Fibroblast of lung (primary cell): ENCODE measurements around the gene HTD2. TPM values are rescaled to one million over a fixed set of nuclear protein-coding genes. Genes with fewer than 3 reads are reported as not detected.

Source experiments
- DNase-seq, 2 donors: peaks; one replicate each; pipeline versions ENCODE4 v3.0.0 to v3.0.0-alpha.2; 2010; ENCODE audit warnings: low read depth in 2 of 2
- H2AFZ ChIP-seq: 2 replicates; pipeline ENCODE4 v1.5.1; 2012; ENCODE audit warnings: low read length, control low read depth, inconsistent platforms
- H3K27ac ChIP-seq: 2 replicates; pipeline ENCODE4 v1.5.1; 2011; ENCODE audit warnings: low read length, control low read depth; ENCODE audit not compliant: insufficient read depth
- H3K27me3 ChIP-seq: 2 replicates; pipeline ENCODE4 v1.5.1; 2011; ENCODE audit warnings: mild to moderate bottlenecking, low read length; ENCODE audit not compliant: control insufficient read depth, insufficient read depth
- H3K36me3 ChIP-seq: 2 replicates; pipeline ENCODE4 v1.5.1; 2011; ENCODE audit warnings: low read length; ENCODE audit not compliant: control insufficient read depth, insufficient read depth
- H3K4me1 ChIP-seq: 2 replicates; pipeline ENCODE4 v1.5.1; 2011; ENCODE audit warnings: low read length; ENCODE audit not compliant: control insufficient read depth, insufficient read depth; ENCODE audit errors: extremely low read depth
- H3K4me2 ChIP-seq: 2 replicates; pipeline ENCODE4 v1.5.1; 2011; ENCODE audit warnings: low read length, control low read depth; ENCODE audit not compliant: insufficient read depth; ENCODE audit errors: extremely low read depth
- H3K4me3 ChIP-seq, 4 experiments: fragments of 200-600 bp in 1 of 4; sonication (generic) in 1 of 4; replicated peaks in 1 of 4; 2 replicates each; pipeline ENCODE4 v1.5.1; 2011 to 2016; ENCODE audit warnings: low read length in 4 of 4, low read depth in 3 of 4, mild to moderate bottlenecking in 3 of 4, control low read depth in 2 of 4, inconsistent platforms in 1 of 4, mixed read lengths in 1 of 4; ENCODE audit not compliant: insufficient read depth in 1 of 4; ENCODE audit errors: control extremely low read depth in 1 of 4
- H3K79me2 ChIP-seq: 2 replicates; pipeline ENCODE4 v1.5.1; 2012; ENCODE audit warnings: mild to moderate bottlenecking, low read length, inconsistent platforms; ENCODE audit not compliant: control insufficient read depth, insufficient read depth
- H3K9ac ChIP-seq: 2 replicates; pipeline ENCODE4 v1.5.1; 2011; ENCODE audit warnings: mild to moderate bottlenecking, low read length, control low read depth; ENCODE audit not compliant: insufficient read depth
- H3K9me3 ChIP-seq: 2 replicates; pipeline ENCODE4 v1.5.1; 2012; ENCODE audit warnings: low read depth, low read length; ENCODE audit not compliant: control insufficient read depth, insufficient read depth
- H4K20me1 ChIP-seq: 2 replicates; pipeline ENCODE4 v1.5.1; 2011; ENCODE audit warnings: low read length; ENCODE audit not compliant: control insufficient read depth, insufficient read depth; ENCODE audit errors: extremely low read depth
- EZH2 ChIP-seq: IDR thresholded peaks from 2 replicates; pipeline ENCODE4 v1.5.1; 2012; ENCODE audit warnings: low read length, control low read depth, mild to moderate bottlenecking; ENCODE audit errors: missing control alignments
- polyA plus RNA-seq, 2 donors: library from polyadenylated mRNA; depleted of rRNA in 1 of 2; stranded (reverse) in 1 of 2; unstranded in 1 of 2; fragments of >200 nt; gene quantifications; 2 replicates each; pipeline ENCODE4 v1.2.1, GENCODE V29; 2011 to 2012; ENCODE audit warnings: missing spikeins in 1 of 2
- total RNA-seq: library from RNA; depleted of rRNA; stranded (reverse); fragments of >200 nt; gene quantifications from 2 replicates; pipeline ENCODE4 v1.2.1, GENCODE V29; 2014
- TF ChIP-seq, protein P1 (sequence below), 2 donors: IDR thresholded peaks in 1 of 2; conservative IDR thresholded peaks in 1 of 2; 1 replicate in 1 of 2; 2 replicates in 1 of 2; pipeline ENCODE4 v1.5.1; 2011 to 2012; ENCODE audit warnings: low read length in 2 of 2, control low read depth in 1 of 2, inconsistent platforms in 1 of 2, low read depth in 1 of 2, mild to moderate bottlenecking in 1 of 2

The HTD2 gene
- total and polyA plus RNA-seq, 2 donors (not counting 1 experiment from before 2014, with no cell fraction given) = 8.6 to 8.9 TPM

- Histone ChIP-seq H2AFZ (no peak overlapping the region), H3K27ac (no peak overlapping the region), H3K27me3 (no peaks in the 10 kb centered on the region), H3K4me2 (no peak overlapping the region), H3K79me2 (no peaks in the 10 kb centered on the region), H4K20me1 (no peaks in the 10 kb centered on the region), H3K9ac (no peak overlapping the region), H3K4me3 (no peak overlapping the region), H3K36me3 (no peaks in the 10 kb centered on the region), H3K4me1 (no peaks in the 10 kb centered on the region), H3K9me3 (no peaks in the 10 kb centered on the region)
- no peak for TF ChIP-seq EZH2
- TF ChIP-seq, protein P1, sequence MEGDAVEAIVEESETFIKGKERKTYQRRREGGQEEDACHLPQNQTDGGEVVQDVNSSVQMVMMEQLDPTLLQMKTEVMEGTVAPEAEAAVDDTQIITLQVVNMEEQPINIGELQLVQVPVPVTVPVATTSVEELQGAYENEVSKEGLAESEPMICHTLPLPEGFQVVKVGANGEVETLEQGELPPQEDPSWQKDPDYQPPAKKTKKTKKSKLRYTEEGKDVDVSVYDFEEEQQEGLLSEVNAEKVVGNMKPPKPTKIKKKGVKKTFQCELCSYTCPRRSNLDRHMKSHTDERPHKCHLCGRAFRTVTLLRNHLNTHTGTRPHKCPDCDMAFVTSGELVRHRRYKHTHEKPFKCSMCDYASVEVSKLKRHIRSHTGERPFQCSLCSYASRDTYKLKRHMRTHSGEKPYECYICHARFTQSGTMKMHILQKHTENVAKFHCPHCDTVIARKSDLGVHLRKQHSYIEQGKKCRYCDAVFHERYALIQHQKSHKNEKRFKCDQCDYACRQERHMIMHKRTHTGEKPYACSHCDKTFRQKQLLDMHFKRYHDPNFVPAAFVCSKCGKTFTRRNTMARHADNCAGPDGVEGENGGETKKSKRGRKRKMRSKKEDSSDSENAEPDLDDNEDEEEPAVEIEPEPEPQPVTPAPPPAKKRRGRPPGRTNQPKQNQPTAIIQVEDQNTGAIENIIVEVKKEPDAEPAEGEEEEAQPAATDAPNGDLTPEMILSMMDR (conservative IDR thresholded peaks at IDR 0.05 in 1 of 2, IDR thresholded peaks at IDR 0.05 in 1 of 2; ENCODE audit: low read depth in 1 of 2, low read length in 2 of 2) = no peak
- no peak for DNase-seq
These were observed 9.5 kb upstream of the HTD2 start for GRCh38 chr3:58296843-58297242.

DNA sequence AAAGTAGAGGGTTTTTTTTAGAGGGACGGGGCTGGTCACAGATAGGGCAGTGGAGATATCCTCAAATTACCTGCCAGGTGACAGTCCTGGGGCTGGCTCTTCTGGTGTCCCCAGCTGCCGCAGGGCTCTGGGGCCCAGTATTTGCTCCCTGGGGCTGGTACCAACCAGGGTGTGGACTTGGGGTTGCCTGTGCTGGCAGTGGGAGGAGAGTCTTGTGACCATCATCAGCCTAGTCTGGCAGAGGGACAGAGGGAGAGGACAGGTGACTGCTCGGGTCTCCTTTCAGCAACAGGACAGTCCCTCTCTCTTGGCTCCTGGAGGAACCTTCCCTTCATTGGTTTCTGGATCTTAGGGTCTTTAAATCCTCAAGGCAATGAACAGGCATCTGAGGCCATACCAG, 8.1 kb upstream of the HTD2 start:
- TF ChIP-seq EZH2 = no peak
- TF ChIP-seq, protein P1 (conservative IDR thresholded peaks at IDR 0.05 in 1 of 2, IDR thresholded peaks at IDR 0.05 in 1 of 2; ENCODE audit: low read depth in 1 of 2, low read length in 2 of 2) = no peak
- no peak overlapping the region for H3K27ac ChIP-seq

DNA sequence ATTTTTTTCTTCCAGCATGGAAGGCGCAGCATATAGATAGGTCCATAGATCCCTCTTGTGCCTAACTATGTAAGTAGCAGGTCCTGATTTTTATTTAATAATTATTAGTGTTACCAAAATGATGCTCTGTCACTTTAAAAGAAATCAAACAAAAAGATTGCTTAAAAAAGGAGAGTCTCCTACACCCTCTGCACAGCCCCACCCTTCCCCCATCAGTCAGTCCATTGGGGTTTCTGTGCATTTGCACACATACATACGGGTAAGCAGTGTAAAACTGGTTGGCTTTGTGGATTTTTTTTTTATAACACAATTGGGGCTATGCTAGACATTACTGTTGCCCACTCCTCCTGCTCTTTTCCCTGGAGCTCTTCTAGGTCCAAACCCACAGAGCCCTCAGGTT, 7.2 kb upstream of the HTD2 start:
- no peak overlapping the region for H2AFZ ChIP-seq
- H3K27me3 ChIP-seq = no peaks in the 10 kb centered on the region
- no peak for TF ChIP-seq EZH2
- TF ChIP-seq, protein P1 (conservative IDR thresholded peaks at IDR 0.05 in 1 of 2, IDR thresholded peaks at IDR 0.05 in 1 of 2; ENCODE audit: low read depth in 1 of 2, low read length in 2 of 2) = no peak
- H3K9ac ChIP-seq = no peak overlapping the region
- no peaks in the 10 kb centered on the region for H3K4me1 ChIP-seq
- H4K20me1 ChIP-seq = no peaks in the 10 kb centered on the region
- H3K4me3 ChIP-seq = no peak overlapping the region
- DNase-seq = no peak
- H3K27ac ChIP-seq = no peak overlapping the region
- H3K9me3 ChIP-seq = no peaks in the 10 kb centered on the region
- no peak overlapping the region for H3K4me2 ChIP-seq
- H3K79me2 ChIP-seq = no peaks in the 10 kb centered on the region
- no peaks in the 10 kb centered on the region for H3K36me3 ChIP-seq

More for the DNA sequence above, 8.1 kb upstream of the HTD2 start:
- H2AFZ ChIP-seq = no peak overlapping the region
- H3K79me2 ChIP-seq = no peaks in the 10 kb centered on the region
- no peak overlapping the region for H3K4me3 ChIP-seq
- no peak overlapping the region for H3K9ac ChIP-seq
- H3K36me3 ChIP-seq = no peaks in the 10 kb centered on the region
- no peaks in the 10 kb centered on the region for H3K27me3 ChIP-seq
- no peaks in the 10 kb centered on the region for H4K20me1 ChIP-seq
- H3K4me1 ChIP-seq = no peaks in the 10 kb centered on the region
- no peak overlapping the region for H3K4me2 ChIP-seq
- H3K9me3 ChIP-seq = no peaks in the 10 kb centered on the region
- DNase-seq = no peak
